Retinal pigment epithelial cell (primary cell): ENCODE data around the gene RAP1GAP.

ENCODE experiments used
- DNase-seq: peaks from one replicate; pipeline ENCODE4 v3.0.0-alpha.2; 2010; ENCODE audit warnings: low read depth
- H3K4me3 ChIP-seq: 2 replicates; pipeline ENCODE4 v1.5.1; 2011; ENCODE audit warnings: mild to moderate bottlenecking, low read length, control low read depth, moderate library complexity
- TF ChIP-seq, protein P1 (sequence below): conservative IDR thresholded peaks from 2 replicates; pipeline ENCODE4 v1.5.1; 2011; ENCODE audit warnings: low read depth, low read length, control low read depth, inconsistent platforms

Gene RAP1GAP

DNA sequence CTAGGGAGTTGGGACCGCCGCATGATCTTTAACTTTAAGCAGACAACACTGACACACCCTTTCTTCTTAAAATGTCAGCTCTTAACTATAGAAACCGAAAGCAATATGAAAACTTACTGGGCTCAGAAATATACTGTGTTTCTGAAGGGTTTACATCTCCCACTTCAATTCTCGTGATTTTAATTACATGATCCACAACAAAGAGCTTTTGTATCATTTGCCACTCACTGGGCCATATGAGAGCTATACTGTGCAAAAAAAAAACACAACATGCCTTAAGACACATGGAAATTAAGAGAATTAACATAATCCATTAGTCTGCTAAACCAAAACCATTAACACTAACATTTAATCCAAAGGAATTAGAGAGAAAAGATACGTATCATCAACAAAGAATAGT lies 35.0 kb upstream of the RAP1GAP start:
- no peak for DNase-seq
- no peak overlapping the region for H3K4me3 ChIP-seq
- TF ChIP-seq, protein P1, sequence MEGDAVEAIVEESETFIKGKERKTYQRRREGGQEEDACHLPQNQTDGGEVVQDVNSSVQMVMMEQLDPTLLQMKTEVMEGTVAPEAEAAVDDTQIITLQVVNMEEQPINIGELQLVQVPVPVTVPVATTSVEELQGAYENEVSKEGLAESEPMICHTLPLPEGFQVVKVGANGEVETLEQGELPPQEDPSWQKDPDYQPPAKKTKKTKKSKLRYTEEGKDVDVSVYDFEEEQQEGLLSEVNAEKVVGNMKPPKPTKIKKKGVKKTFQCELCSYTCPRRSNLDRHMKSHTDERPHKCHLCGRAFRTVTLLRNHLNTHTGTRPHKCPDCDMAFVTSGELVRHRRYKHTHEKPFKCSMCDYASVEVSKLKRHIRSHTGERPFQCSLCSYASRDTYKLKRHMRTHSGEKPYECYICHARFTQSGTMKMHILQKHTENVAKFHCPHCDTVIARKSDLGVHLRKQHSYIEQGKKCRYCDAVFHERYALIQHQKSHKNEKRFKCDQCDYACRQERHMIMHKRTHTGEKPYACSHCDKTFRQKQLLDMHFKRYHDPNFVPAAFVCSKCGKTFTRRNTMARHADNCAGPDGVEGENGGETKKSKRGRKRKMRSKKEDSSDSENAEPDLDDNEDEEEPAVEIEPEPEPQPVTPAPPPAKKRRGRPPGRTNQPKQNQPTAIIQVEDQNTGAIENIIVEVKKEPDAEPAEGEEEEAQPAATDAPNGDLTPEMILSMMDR = no peak

DNA sequence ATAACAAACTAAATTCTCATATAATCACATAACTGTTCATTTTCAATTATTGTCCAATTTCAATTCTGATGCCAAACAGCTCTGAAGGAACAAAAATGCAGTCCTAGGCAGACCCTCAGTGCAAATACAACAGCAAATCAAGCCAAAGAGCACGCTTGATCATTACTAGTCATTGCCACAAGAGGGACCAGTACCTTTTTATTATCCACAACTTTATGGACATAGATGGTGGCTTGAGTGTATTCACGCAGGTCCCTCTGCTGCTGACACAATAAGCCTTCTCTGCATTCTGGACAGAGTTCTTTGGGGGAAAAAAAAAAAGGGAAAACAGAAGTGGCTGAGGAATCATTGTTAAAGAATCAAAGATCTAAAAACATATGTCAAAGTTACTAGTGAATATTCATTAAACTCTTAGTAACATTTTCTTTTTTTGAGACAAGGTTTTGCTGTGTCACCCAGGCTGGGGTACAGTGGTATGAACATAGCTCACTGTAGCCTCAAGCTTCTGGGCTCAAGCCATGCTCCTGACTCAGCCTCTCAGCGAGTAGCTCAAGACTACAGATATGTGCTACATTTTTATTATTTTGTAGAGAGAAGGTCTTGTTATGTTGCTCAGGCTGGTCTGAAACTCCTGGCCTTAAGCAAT lies 34.3 kb upstream of the RAP1GAP start:
- H3K4me3 ChIP-seq = no peak overlapping the region
- TF ChIP-seq, protein P1 = peak; percentile 60
- DNase-seq = no peak

GRCh38 chr1:21702780-21703179 lies 33.6 kb upstream of the RAP1GAP start:
- H3K4me3 ChIP-seq = no peak overlapping the region
- TF ChIP-seq, protein P1 = no peak
- no peak for DNase-seq

- TF ChIP-seq, protein P1 = no peak
- DNase-seq = no peak
- H3K4me3 ChIP-seq = no peak overlapping the region
Measured at GRCh38 chr1:21701401-21701800, 32.2 kb upstream of the RAP1GAP start.

GRCh38 chr1:21700094-21700493 lies 30.9 kb upstream of the RAP1GAP start:
- TF ChIP-seq, protein P1 = no peak
- no peak overlapping the region for H3K4me3 ChIP-seq
- no peak for DNase-seq

DNA sequence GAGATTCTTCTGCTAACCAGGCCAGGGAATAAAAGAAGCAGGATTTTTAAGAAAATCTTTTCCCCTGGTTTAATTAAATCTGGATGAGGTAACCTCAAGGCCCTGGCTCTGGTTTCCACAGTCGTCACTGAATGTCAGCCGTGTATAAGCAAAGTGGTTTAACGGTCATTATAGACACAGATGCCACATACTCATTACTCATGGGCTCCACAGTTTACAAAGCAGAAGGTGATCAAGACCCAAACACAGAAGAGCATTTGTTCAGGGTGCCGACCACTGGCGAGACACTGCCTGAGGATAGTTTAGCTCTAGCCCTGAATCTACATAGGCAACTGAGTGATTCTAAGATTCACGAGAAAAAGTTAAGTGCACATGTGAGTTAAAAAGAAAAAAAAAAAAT lies 27.8 kb upstream of the RAP1GAP start:
- TF ChIP-seq, protein P1 = no peak
- no peak overlapping the region for H3K4me3 ChIP-seq
- DNase-seq = no peak

DNA sequence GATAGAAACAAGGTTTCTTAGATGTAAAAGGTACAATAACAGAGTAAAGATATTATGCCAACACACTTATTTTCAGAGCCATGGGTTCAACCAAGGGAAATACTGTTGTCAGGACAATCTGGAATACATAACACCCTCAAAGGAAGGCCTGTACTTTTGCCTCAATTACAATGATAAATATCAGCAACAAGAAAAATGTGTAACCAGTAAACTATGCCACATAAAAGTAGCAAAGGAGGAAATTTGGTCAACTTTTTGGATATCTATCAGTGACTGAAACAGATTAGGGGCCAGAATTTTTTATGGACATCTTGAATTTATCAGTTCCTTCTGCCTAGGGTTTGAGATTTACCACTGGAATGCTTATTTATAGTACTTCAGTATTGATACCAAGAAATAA lies 24.6 kb upstream of the RAP1GAP start:
- no peak for DNase-seq
- TF ChIP-seq, protein P1 = no peak
- no peak overlapping the region for H3K4me3 ChIP-seq
